Esophagus muscularis mucosa (tissue), 4 donors: ENCODE results near the gene TP53I13. TPM values are rescaled to one million over a fixed set of nuclear protein-coding genes. Genes with fewer than 3 reads are reported as not detected.
"Not testable (repeated sequence)": the region's sequence is repeated elsewhere in the genome, so short reads cannot be mapped to it uniquely, and the experiment has no call there.

Source experiments
- DNase-seq: peaks from one replicate; pipeline ENCODE4 v3.0.0-alpha.2; 2017; ENCODE audit errors: extremely low spot score
- H3K27ac ChIP-seq, 4 donors: fragments of 200-600 bp; sonication (generic); replicated peaks in 1 of 4; 1 replicate in 3 of 4; 2 replicates in 1 of 4; pipeline ENCODE4 v1.5.1; 2016 to 2019; ENCODE audit warnings: mild to moderate bottlenecking in 1 of 4
- H3K27me3 ChIP-seq, 4 donors: fragments of 200-600 bp; sonication (generic); one replicate each; pipeline versions ENCODE4 v1.5.1 to v1.6.0; 2016 to 2019
- H3K36me3 ChIP-seq, 4 donors: fragments of 200-600 bp; sonication (generic); one replicate each; pipeline ENCODE4 v1.5.1; 2016 to 2019
- H3K4me1 ChIP-seq, 4 donors: fragments of 200-600 bp; sonication (generic); one replicate each; pipeline ENCODE4 v1.5.1; 2016 to 2019
- H3K4me3 ChIP-seq, 4 donors: fragments of 200-600 bp; sonication (generic); 1 replicate in 2 of 4; 2 replicates in 2 of 4; pipeline ENCODE4 v1.5.1; 2016 to 2019; ENCODE audit warnings: mild to moderate bottlenecking in 4 of 4, moderate library complexity in 1 of 4
- H3K9me3 ChIP-seq, 4 donors: fragments of 200-600 bp; sonication (generic); 1 replicate in 3 of 4; 2 replicates in 1 of 4; pipeline ENCODE4 v1.5.1; 2016 to 2019
- EP300 ChIP-seq: sonication (generic); formaldehyde crosslinking; IDR thresholded peaks from one replicate; pipeline ENCODE4 v1.6.1; 2017; ENCODE audit warnings: antibody characterized with exemption
- POLR2A ChIP-seq: fragments of 450-650 bp; IDR thresholded peaks from one replicate; pipeline ENCODE4 v1.6.1; 2017; ENCODE audit warnings: antibody characterized with exemption, moderate library complexity, mild to moderate bottlenecking, low read depth
- POLR2AphosphoS5 ChIP-seq, 2 donors: sonication (generic); formaldehyde crosslinking; IDR thresholded peaks; one replicate each; pipeline ENCODE4 v1.6.1; 2017; ENCODE audit warnings: antibody characterized with exemption in 2 of 2
- WGBS: methylation state at CpG from one replicate; pipeline ENCODE4 v1.1.5; 2018; 5-methylcytosine and 5-hydroxymethylcytosine counted together
- intact Hi-C: fragments of 100-400 bp; cut with DNase I; formaldehyde crosslinking; loops from one replicate; pipeline ENCODE4 v1.15.1; 2023
- total RNA-seq, 4 donors: library from RNA; depleted of rRNA; stranded (reverse); fragments of >200 nt; gene quantifications; one replicate each; pipeline versions ENCODE4 v1.1.0 to v1.2.1, GENCODE V29; 2016
- TF ChIP-seq, protein P1 (sequence below), 3 experiments: fragments of 200-600 bp in 2 of 3; fragments of 450-650 bp in 1 of 3; sonication (generic) in 2 of 3; IDR thresholded peaks; one replicate each; pipeline ENCODE4 v1.5.1; 2017 to 2019; ENCODE audit warnings: antibody characterized with exemption in 3 of 3, mild to moderate bottlenecking in 2 of 3, moderate library complexity in 1 of 3

The TP53I13 gene
- total RNA-seq, 4 donors from 2014 or later = 40.9 to 72.6 (median 55.7) TPM

DNA sequence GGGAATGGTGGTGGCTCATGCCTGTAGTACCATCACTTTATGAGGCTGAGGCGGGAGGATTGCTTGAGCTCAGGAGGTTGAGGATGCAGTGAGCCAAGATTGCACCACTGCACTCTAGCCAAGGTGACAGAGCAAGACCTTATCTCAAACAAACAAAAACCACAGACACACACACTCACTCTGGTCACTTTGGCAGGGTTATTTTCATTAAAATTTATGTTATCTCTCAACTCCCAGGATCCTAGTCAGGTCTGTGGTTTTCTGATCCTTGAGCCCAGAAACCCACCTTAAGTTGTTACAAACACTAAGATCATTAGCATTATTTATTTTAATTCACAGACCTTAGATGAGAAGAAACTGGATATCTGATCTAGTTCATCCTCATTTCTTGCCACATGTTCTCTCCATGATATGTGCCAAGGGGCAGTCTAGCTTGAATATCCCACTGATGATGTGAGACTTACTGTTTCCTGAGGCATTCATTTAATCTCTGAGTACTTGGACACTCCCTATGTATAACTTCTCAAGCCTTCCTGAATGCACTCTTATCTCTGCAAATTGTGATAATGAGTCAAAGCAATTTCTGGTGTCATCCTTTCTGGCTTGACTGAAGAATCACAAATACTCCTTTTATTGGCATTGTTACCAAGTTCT lies 11.3 kb upstream of the TP53I13 start:
- no CpG with 5 or more reads among the region's 1 CpG for WGBS

DNA sequence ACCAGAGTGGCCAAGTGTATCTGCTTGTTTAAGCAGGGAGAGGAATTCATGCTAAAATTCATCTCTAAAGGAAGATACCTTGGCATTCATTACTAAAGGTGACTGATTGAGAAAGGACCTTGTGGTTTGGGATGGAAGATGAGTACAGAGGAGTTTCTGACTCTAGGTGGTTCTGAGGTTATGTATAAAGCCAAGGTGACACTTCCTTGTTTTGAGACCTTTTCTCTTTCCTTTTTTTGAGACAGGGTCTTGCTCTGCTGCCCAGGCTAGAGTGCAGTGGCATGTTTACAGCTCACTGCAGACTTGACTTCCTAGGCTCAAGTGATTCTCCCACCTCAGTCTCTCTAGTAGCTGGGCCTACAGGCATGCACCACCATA lies 10.8 kb upstream of the TP53I13 start:
- H3K4me3 ChIP-seq = no peak overlapping the region
- TF ChIP-seq EP300 = no peak
- TF ChIP-seq POLR2AphosphoS5 (IDR thresholded peaks at IDR 0.05) = no peak
- TF ChIP-seq POLR2A = no peak
- TF ChIP-seq, protein P1, sequence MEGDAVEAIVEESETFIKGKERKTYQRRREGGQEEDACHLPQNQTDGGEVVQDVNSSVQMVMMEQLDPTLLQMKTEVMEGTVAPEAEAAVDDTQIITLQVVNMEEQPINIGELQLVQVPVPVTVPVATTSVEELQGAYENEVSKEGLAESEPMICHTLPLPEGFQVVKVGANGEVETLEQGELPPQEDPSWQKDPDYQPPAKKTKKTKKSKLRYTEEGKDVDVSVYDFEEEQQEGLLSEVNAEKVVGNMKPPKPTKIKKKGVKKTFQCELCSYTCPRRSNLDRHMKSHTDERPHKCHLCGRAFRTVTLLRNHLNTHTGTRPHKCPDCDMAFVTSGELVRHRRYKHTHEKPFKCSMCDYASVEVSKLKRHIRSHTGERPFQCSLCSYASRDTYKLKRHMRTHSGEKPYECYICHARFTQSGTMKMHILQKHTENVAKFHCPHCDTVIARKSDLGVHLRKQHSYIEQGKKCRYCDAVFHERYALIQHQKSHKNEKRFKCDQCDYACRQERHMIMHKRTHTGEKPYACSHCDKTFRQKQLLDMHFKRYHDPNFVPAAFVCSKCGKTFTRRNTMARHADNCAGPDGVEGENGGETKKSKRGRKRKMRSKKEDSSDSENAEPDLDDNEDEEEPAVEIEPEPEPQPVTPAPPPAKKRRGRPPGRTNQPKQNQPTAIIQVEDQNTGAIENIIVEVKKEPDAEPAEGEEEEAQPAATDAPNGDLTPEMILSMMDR (IDR thresholded peaks at IDR 0.05) = no peak
- peaks cover 4 to 15% (median 9%) of the 10 kb centered on the region in 4 donors for H3K36me3 ChIP-seq
- no peaks in the 10 kb centered on the region for H3K27me3 ChIP-seq
- H3K4me1 ChIP-seq = peaks cover 8 to 14% (median 12%) of the 10 kb centered on the region in 4 donors
- intact Hi-C loops = no loop called here
- H3K27ac ChIP-seq = no peak overlapping the region
- H3K9me3 ChIP-seq = no peaks in the 10 kb centered on the region
- no peak for DNase-seq

More for the DNA sequence above, 11.3 kb upstream of the TP53I13 start:
- Histone ChIP-seq H3K27me3 (no peaks in the 10 kb centered on the region), H3K9me3 (no peaks in the 10 kb centered on the region), H3K27ac (no peak overlapping the region), H3K4me3 (no peak overlapping the region), H3K36me3 (peaks cover 0 to 10% (median 4%) of the 10 kb centered on the region in 4 donors), H3K4me1 (peaks cover 8 to 14% (median 9%) of the 10 kb centered on the region in 4 donors)
- TF ChIP-seq, protein P1 (IDR thresholded peaks at IDR 0.05) = no peak
- TF ChIP-seq EP300 = no peak
- TF ChIP-seq POLR2A = no peak
- no peak for TF ChIP-seq POLR2AphosphoS5 (IDR thresholded peaks at IDR 0.05)
- DNase-seq = no peak
- intact Hi-C loops = no loop called here

DNA sequence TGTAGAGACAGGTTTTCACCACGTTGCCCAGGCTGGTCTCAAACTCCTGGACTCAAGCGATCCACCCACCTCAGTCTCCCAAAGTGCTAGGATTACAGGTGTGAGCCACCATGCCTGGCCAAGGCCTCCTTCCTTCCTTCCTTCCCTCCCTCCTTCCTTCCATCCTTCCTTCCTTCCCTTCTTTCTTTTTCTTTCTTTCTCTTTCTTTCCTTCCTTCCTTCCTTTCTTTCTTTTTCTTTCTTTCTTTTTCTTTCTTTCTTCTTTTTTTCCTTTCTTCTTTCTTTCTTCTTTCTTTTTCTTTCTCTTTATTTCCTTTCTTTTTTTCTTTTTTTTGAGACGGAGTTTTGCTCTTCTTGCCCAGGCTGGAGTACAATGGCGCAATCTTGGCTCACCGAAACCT lies 10.4 kb upstream of the TP53I13 start:
- Histone ChIP-seq H3K4me1 (peaks cover 8 to 16% (median 12%) of the 10 kb centered on the region in 4 donors), H3K36me3 (peaks cover 4 to 18% (median 11%) of the 10 kb centered on the region in 4 donors)
- H3K9me3 ChIP-seq, H3K27ac ChIP-seq, H3K27me3 ChIP-seq, intact Hi-C loops, DNase-seq, H3K4me3 ChIP-seq: not testable (repeated sequence)
- 90% methylated on average over 5 of the region's 5 CpGs for WGBS

DNA sequence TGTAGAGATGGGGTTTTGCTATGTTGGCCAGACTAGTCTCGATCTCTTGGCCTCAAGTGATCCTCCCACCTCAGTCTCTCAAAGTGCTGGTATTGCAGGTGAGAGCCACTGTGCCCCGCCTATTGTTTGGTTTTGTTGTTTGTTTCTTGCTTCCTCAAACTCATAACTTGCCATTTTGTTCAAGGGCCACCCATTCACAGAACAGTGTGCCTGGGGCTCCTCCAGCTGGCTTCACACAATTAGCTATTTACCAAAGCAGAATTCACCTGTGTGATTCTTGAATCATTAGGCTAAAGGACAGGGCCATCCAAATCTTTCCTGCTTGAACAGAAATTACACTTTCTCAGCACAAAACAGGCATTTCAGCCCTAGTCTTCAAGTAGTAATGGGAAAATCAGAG lies 8.9 kb upstream of the TP53I13 start:
- intact Hi-C loops = no loop called here
- 94% methylated on average over 2 of the region's 2 CpGs for WGBS
- no peak for DNase-seq

DNA sequence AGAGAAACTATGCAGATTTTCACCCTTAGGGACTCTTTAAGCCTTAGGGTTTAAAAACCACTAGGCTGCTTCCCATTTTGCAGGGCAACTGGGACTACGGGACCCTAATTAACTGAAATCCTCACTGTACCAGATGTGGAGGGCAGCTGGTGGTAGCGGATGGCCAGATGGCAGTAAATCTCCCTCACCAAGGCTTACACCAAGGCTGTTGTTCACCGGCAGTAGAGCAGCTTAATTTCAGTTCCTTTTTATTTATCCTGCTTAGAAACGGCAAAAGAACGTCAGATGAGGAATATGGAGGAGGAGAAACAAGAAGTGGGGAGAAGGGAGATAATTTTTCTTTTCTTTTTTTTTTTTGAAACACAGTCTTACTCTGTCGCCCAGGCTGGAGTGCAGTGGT lies 8.2 kb upstream of the TP53I13 start:
- no peak overlapping the region for H3K27ac ChIP-seq
- H3K9me3 ChIP-seq = no peaks in the 10 kb centered on the region
- H3K27me3 ChIP-seq = no peaks in the 10 kb centered on the region
- TF ChIP-seq POLR2A (no peak), EP300 (no peak), POLR2AphosphoS5 (IDR thresholded peaks at IDR 0.05) (no peak)
- TF ChIP-seq, protein P1 (IDR thresholded peaks at IDR 0.05) = no peak
- peaks cover 4 to 18% (median 11%) of the 10 kb centered on the region in 4 donors for H3K36me3 ChIP-seq
- no peak for DNase-seq
- 83% methylated on average over 6 of the region's 6 CpGs for WGBS
- peaks cover 11 to 28% (median 20%) of the 10 kb centered on the region in 4 donors for H3K4me1 ChIP-seq
- no peak overlapping the region for H3K4me3 ChIP-seq
- intact Hi-C loops = no loop called here

More for the DNA sequence above, 8.9 kb upstream of the TP53I13 start:
- Histone ChIP-seq H3K9me3 (no peaks in the 10 kb centered on the region), H3K4me3 (no peak overlapping the region), H3K4me1 (peaks cover 11 to 21% (median 15%) of the 10 kb centered on the region in 4 donors), H3K27me3 (no peaks in the 10 kb centered on the region), H3K36me3 (peaks cover 4 to 18% (median 11%) of the 10 kb centered on the region in 4 donors), H3K27ac (no peak overlapping the region)
- TF ChIP-seq POLR2A (no peak), EP300 (no peak), POLR2AphosphoS5 (IDR thresholded peaks at IDR 0.05) (no peak)
- TF ChIP-seq, protein P1 (IDR thresholded peaks at IDR 0.05) = no peak
